HG02610 (cell line): Measurements from ENCODE around the gene F11R.
"Not testable (repeated sequence)": the region's sequence is repeated elsewhere in the genome, so short reads cannot be mapped to it uniquely, and the experiment has no call there.

Source experiments
- ATAC-seq: cut with Tn5 transposase; IDR thresholded peaks from one replicate; pipeline ENCODE4 v1.9.1; 2021; ENCODE audit warnings: mild to moderate bottlenecking, moderate library complexity; ENCODE audit not compliant: unreplicated experiment

Gene F11R

GRCh38 chr1:161044908-161045735 lies 24.2 kb upstream of the F11R start:
- ATAC-seq = peak; percentile 45

- no peak for ATAC-seq
Measured at GRCh38 chr1:161044535-161044907, 23.6 kb upstream of the F11R start.

- no peak for ATAC-seq
Measured at GRCh38 chr1:161039546-161039945, 18.6 kb upstream of the F11R start.

GRCh38 chr1:161039154-161039545 lies 18.2 kb upstream of the F11R start:
- no peak for ATAC-seq

- peak; percentile 83 for ATAC-seq
Measured at GRCh38 chr1:161038523-161039153, 17.7 kb upstream of the F11R start, which contains the start of gene TSTD1. TSS of gene TSTD1 (minus strand) at chr1:161038964. CDS start at chr1:161038889, 75 bp downstream.

GRCh38 chr1:161037661-161038522 lies 16.9 kb upstream of the F11R start:
- ATAC-seq = no peak

GRCh38 chr1:161033751-161034150 lies 12.8 kb upstream of the F11R start:
- ATAC-seq = no peak

GRCh38 chr1:161032409-161032808 lies 11.5 kb upstream of the F11R start:
- ATAC-seq = no peak

GRCh38 chr1:161031874-161032273 lies 10.9 kb upstream of the F11R start:
- ATAC-seq = no peak

GRCh38 chr1:161029466-161029865 lies 8.5 kb upstream of the F11R start:
- ATAC-seq = not testable (repeated sequence)

- ATAC-seq = peak; percentile 73
Measured at GRCh38 chr1:161026954-161027353, 6.0 kb upstream of the F11R start.

GRCh38 chr1:161022432-161022831 lies 1.5 kb upstream of the F11R start:
- ATAC-seq = not testable (repeated sequence)

- ATAC-seq = no peak
Measured at GRCh38 chr1:161021970-161022353, 1.0 kb upstream of the F11R start.

GRCh38 chr1:161021165-161021969 lies 415 bp upstream of the F11R start:
- peak; percentile 81 for ATAC-seq

- ATAC-seq = no peak
Measured at GRCh38 chr1:161019751-161020495, 1.0 kb downstream of the F11R start.

GRCh38 chr1:161019111-161019660 lies 1.8 kb downstream of the F11R start:
- not testable (repeated sequence) for ATAC-seq

GRCh38 chr1:161018631-161018930 lies 2.4 kb downstream of the F11R start:
- ATAC-seq = no peak

GRCh38 chr1:161017756-161018630 lies 3.0 kb downstream of the F11R start:
- no peak for ATAC-seq

GRCh38 chr1:161017181-161017580 lies 3.8 kb downstream of the F11R start:
- ATAC-seq = not testable (repeated sequence)
